IMR-90 (cell line): ENCODE measurements around the gene FAM193A.

Experiments
- BHLHE40 ChIP-seq: fragments of 150-350 bp; IDR thresholded peaks from 2 replicates; pipeline ENCODE4 v1.6.1; 2016; ENCODE audit warnings: mild to moderate bottlenecking, low read depth, low read length
- CEBPB ChIP-seq: IDR thresholded peaks from 2 replicates; pipeline ENCODE4 v1.6.1; 2012; ENCODE audit warnings: low read depth, low read length, improper control_type of control experiment
- CHD1 ChIP-seq: IDR thresholded peaks from 2 replicates; pipeline ENCODE4 v1.6.1; 2012; ENCODE audit warnings: low read depth, low read length, improper control_type of control experiment
- CTCF ChIP-seq: conservative IDR thresholded peaks from 2 replicates; pipeline ENCODE4 v1.5.1; 2012; ENCODE audit warnings: mild to moderate bottlenecking, low read depth, low read length, improper control_type of control experiment
- FOS ChIP-seq: fragments of 150-350 bp; IDR thresholded peaks from 2 replicates; pipeline ENCODE4 v1.6.1; 2016; ENCODE audit warnings: low read depth, low read length
- MAFK ChIP-seq: IDR thresholded peaks from 2 replicates; pipeline ENCODE4 v1.6.1; 2012; ENCODE audit warnings: low read depth, low read length, improper control_type of control experiment
- POLR2A ChIP-seq: IDR thresholded peaks from 2 replicates; pipeline ENCODE4 v1.6.1; 2012; ENCODE audit warnings: mild to moderate bottlenecking, low read depth, low read length
- RAD21 ChIP-seq: IDR thresholded peaks from 2 replicates; pipeline ENCODE4 v1.6.1; 2012; ENCODE audit warnings: low read length, improper control_type of control experiment
- RCOR1 ChIP-seq: IDR thresholded peaks from 2 replicates; pipeline ENCODE4 v1.6.1; 2012; ENCODE audit warnings: mild to moderate bottlenecking, low read length, improper control_type of control experiment; ENCODE audit not compliant: insufficient replicate concordance
- RFX5 ChIP-seq: IDR thresholded peaks from 2 replicates; pipeline ENCODE4 v1.8.0; 2012; ENCODE audit warnings: low read depth, mild to moderate bottlenecking, low read length, moderate library complexity
- SMC3 ChIP-seq: fragments of 150-350 bp; IDR thresholded peaks from 2 replicates; pipeline ENCODE4 v1.6.1; 2016; ENCODE audit warnings: low read depth, mild to moderate bottlenecking, antibody characterized with exemption, low read length, moderate library complexity
- USF2 ChIP-seq: fragments of 150-350 bp; IDR thresholded peaks from 2 replicates; pipeline ENCODE4 v1.6.1; 2017; ENCODE audit warnings: mild to moderate bottlenecking, antibody characterized with exemption, low read length, low read depth

DNA sequence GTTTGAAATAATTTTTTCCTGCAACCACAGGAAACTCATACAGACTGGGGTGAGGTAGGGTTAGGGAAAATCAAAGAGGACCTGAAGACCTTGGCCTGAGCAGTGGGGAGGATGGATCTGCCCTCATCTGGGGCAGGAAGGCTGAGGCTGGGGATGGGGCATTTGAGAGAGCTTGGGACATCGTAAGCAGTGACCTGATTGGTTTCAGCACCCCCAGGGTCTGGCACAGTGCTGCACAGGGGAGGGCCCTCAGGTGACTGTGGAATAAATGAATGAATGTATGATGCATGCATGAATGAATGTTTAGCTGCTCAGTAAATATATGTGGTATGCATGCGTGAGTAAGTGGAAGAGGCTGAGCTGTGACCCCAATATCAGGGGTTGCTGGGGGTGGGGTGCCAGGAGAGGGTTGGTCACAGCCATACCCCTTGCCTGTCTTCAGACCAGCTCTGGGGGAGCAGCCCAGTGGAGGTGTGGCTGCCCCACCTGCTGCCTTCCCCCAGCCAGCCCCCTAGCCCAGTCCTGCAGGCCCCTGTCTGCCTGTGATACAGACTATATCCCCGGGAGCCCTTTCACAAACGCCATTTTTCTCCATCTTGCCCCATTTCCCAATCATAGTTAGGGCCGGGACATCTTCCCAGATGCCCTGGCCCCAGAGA, 230.7 kb downstream of the FAM193A start:
- TF ChIP-seq SMC3 (no peak), BHLHE40 (no peak), CTCF (no peak), RFX5 (no peak), POLR2A (no peak), CHD1 (no peak), MAFK (no peak), USF2 (no peak), CEBPB (no peak), FOS (no peak), RCOR1 (no peak), RAD21 (no peak)
